SU-DHL-6 (cell line): ENCODE data around the gene HAL.

Experiments used
- CTCF ChIP-seq: fragments of 200-600 bp; sonication (generic); IDR thresholded peaks from one replicate; pipeline ENCODE4 v1.5.1; 2017; ENCODE audit warnings: antibody characterized with exemption, mild to moderate bottlenecking, low read length, moderate library complexity; ENCODE audit not compliant: insufficient read depth, poor library complexity, severe bottlenecking
- EZH2phosphoT487 ChIP-seq: fragments of 200-600 bp; sonication (generic), shearing (Covaris generic); conservative IDR thresholded peaks from 2 replicates; pipeline ENCODE4 v1.6.1; 2018; ENCODE audit warnings: mild to moderate bottlenecking, antibody characterized with exemption, low read length, moderate library complexity, mixed read lengths

- TF ChIP-seq CTCF (no peak), EZH2phosphoT487 (no peak)
Measured at GRCh38 chr12:95984682-95985081, 11.5 kb downstream of the HAL start.
